K562 (cell line): ENCODE results near the gene FKBP8. TPM values are rescaled to one million over a fixed set of nuclear protein-coding genes. Genes with fewer than 3 reads are reported as not detected.

Experiments
- ATAC-seq: fragments of 200-7000 bp; cut with Tn5 transposase; 3 replicates; pipeline ENCODE4 v1.9.1; 2020; ENCODE audit warnings: moderate library complexity
- BruUV-seq: library from RNA; stranded (reverse); fragments of 400-500 nt; replicated peaks from 2 replicates; lab custom pipeline; 2021; lab: Mats Ljungman, UMichigan
- CTCF ChIA-PET: fragments of 300-600 bp; formaldehyde crosslinking; extraction: SDS; loops from one replicate; lab custom pipeline; 2021; ENCODE audit warnings: low intra/inter-chr PET ratio; lab: Yijun Ruan, JAX
- POLR2A ChIA-PET: fragments of 300-600, 350-650 bp; sonication (Branson Sonifier 250); formaldehyde crosslinking; extraction: SDS; loops from one replicate; lab custom pipeline; 2021; ENCODE audit warnings: antibody characterized with exemption, inconsistent platforms; lab: Yijun Ruan, JAX
- DNase-seq, 4 experiments: peaks; one replicate each; pipeline versions ENCODE4 v3.0.0 to v3.0.0-alpha.2; 2011 to 2018; ENCODE audit warnings: low spot score in 3 of 4, mixed read lengths in 3 of 4; ENCODE audit errors: extremely low read depth in 1 of 4
- FAIRE-seq: peaks from 2 replicates; lab custom pipeline; 2011; peaks lifted over from hg19 to GRCh38; lab: Jason Lieb, UNC
- H2AFZ ChIP-seq: 2 replicates; pipeline ENCODE4 v1.6.0; 2011; ENCODE audit warnings: low read depth, low read length, control low read depth, inconsistent platforms
- H3K27ac ChIP-seq: fragments of 200-600 bp; 3 replicates; pipeline ENCODE4 v1.8.0; 2011; ENCODE audit warnings: low read depth, mild to moderate bottlenecking, control low read depth, inconsistent platforms, low read length, moderate library complexity, mixed read lengths; ENCODE audit errors: extremely low read depth
- H3K27me3 ChIP-seq, 2 experiments: fragments of 300-600 bp in 1 of 2; 2 replicates in 1 of 2; 3 replicates in 1 of 2; pipeline versions ENCODE4 v1.6.0 to v1.8.0; 2011; ENCODE audit warnings: inconsistent platforms in 2 of 2, low read length in 2 of 2, mild to moderate bottlenecking in 1 of 2, mixed read lengths in 1 of 2, moderate library complexity in 1 of 2; ENCODE audit not compliant: control insufficient read depth in 2 of 2, insufficient read depth in 2 of 2
- H3K36me3 ChIP-seq: fragments of 300-600 bp; 3 replicates; pipeline ENCODE4 v1.8.0; 2011; ENCODE audit warnings: mild to moderate bottlenecking, low read length, inconsistent platforms; ENCODE audit not compliant: control insufficient read depth, insufficient read depth
- H3K4me1 ChIP-seq, 2 experiments: fragments of 200-600 bp in 1 of 2; replicated peaks in 1 of 2; 2 replicates in 1 of 2; 3 replicates in 1 of 2; pipeline versions ENCODE4 v1.5.1 to v1.8.0; 2011; ENCODE audit warnings: inconsistent platforms in 2 of 2, low read length in 2 of 2, mild to moderate bottlenecking in 1 of 2, mixed read lengths in 1 of 2, moderate library complexity in 1 of 2; ENCODE audit not compliant: control insufficient read depth in 2 of 2, insufficient read depth in 2 of 2
- H3K4me2 ChIP-seq: 2 replicates; pipeline ENCODE4 v1.6.1; 2011; ENCODE audit warnings: low read length, control low read depth, inconsistent platforms, mixed read lengths; ENCODE audit not compliant: insufficient read depth
- H3K4me3 ChIP-seq: fragments of 200-600 bp; sonication (generic), shearing (Covaris generic); 2 replicates; pipeline ENCODE4 v1.5.1; 2016; ENCODE audit warnings: control low read depth, inconsistent platforms
- H3K79me2 ChIP-seq: fragments of 200-600 bp; 3 replicates; pipeline ENCODE4 v1.8.0; 2011; ENCODE audit warnings: low read length, inconsistent platforms; ENCODE audit not compliant: control insufficient read depth, insufficient read depth
- H3K9ac ChIP-seq, 2 experiments: 2 replicates each; pipeline versions ENCODE4 v1.6.0 to v1.6.1; 2011; ENCODE audit warnings: low read depth in 2 of 2, low read length in 2 of 2, control low read depth in 1 of 2, inconsistent platforms in 1 of 2, mild to moderate bottlenecking in 1 of 2, mixed read lengths in 1 of 2; ENCODE audit not compliant: insufficient read depth in 1 of 2
- H3K9me1 ChIP-seq: one replicate; pipeline ENCODE4 v1.6.0; 2011; ENCODE audit warnings: inconsistent platforms, mild to moderate bottlenecking, low read length, moderate library complexity; ENCODE audit not compliant: control insufficient read depth, insufficient read depth
- H3K9me3 ChIP-seq: replicated peaks from 2 replicates; pipeline ENCODE4 v1.5.1; 2011; ENCODE audit warnings: low read depth, low read length, inconsistent platforms; ENCODE audit not compliant: control insufficient read depth, insufficient read depth
- H4K20me1 ChIP-seq: replicated peaks from 2 replicates; pipeline ENCODE4 v1.6.1; 2011; ENCODE audit warnings: low read length, inconsistent platforms, mixed read lengths; ENCODE audit not compliant: control insufficient read depth, insufficient read depth
- DMBX1 ChIP-seq: fragments of 250-450 bp; sonication (Bioruptor Pico); IDR thresholded peaks from 2 replicates; pipeline ENCODE4 v1.8.0; 2022; ENCODE audit warnings: inconsistent platforms, mild to moderate bottlenecking, moderate library complexity, borderline replicate concordance
- HDAC8 ChIP-seq: fragments of 450-650 bp; IDR thresholded peaks from 2 replicates; pipeline ENCODE4 v1.6.1; 2016; ENCODE audit warnings: mild to moderate bottlenecking, missing genetic modification characterization, moderate library complexity, missing compliant biosample characterization
- POLR2G ChIP-seq: fragments of 200-400 bp; formaldehyde crosslinking; IDR thresholded peaks from 2 replicates; pipeline ENCODE4 v1.6.1; 2017; ENCODE audit warnings: low read depth, mild to moderate bottlenecking, antibody characterized with exemption, low read length, moderate library complexity
- ZBTB1 ChIP-seq: sonication (generic); formaldehyde crosslinking; IDR thresholded peaks from 2 replicates; pipeline ENCODE4 v1.8.1; 2023; ENCODE audit warnings: missing genetic modification reagents, low read depth, mild to moderate bottlenecking, borderline replicate concordance
- WGBS: fragments of 100-300 bp; shearing (Covaris generic); methylation state at CpG from one replicate; pipeline ENCODE4 v1.1.6; 2016; ENCODE audit warnings: low coverage, mixed read lengths; ENCODE audit not compliant: insufficient coverage; ENCODE audit errors: missing lambda C conversion rate; 5-methylcytosine and 5-hydroxymethylcytosine counted together
- in situ Hi-C: fragments of 300-500 bp; cut with MboI; formaldehyde crosslinking; loops from 4 replicates; pipeline ENCODE4 v1.15.0; 2018; ENCODE audit warnings: inconsistent platforms, mixed read lengths
- intact Hi-C: fragments of 100-400 bp; cut with micrococcal nuclease; formaldehyde crosslinking; loops from 2 replicates; pipeline ENCODE4 v1.14.2; 2022
- polyA plus RNA-seq, 8 experiments: library from polyadenylated mRNA; depleted of rRNA in 4 of 8; stranded (reverse) in 5 of 8; unstranded in 3 of 8; fragments of >200 nt; fragmentation: Nextera tagmentation in 2 of 8; fragmentation: Illumina TruSeq in 1 of 8; extraction: Ambion mirVana in 2 of 8; extraction: Trizol in 1 of 8; gene quantifications; 2 replicates each; pipeline versions ENCODE4 v1.2.1 to v1.2.3, GENCODE V29; 2011 to 2014; ENCODE audit warnings: inconsistent platforms in 1 of 8, missing spikeins in 1 of 8
- total RNA-seq, 7 experiments: library from RNA; depleted of rRNA in 6 of 7; stranded (reverse); fragments of >200 nt in 6 of 7; fragmentation: Illumina TruSeq in 2 of 7; extraction: Trizol in 2 of 7; gene quantifications; 2 replicates each; pipeline versions ENCODE4 v1.2.1 to v1.2.3, GENCODE V29; 2011 to 2021; ENCODE audit warnings: low replicate concordance in 1 of 7
- TF ChIP-seq, protein P1 (sequence below): fragments of 200-400 bp; formaldehyde crosslinking; IDR thresholded peaks from 2 replicates; pipeline ENCODE4 v1.6.1; 2017; ENCODE audit warnings: mild to moderate bottlenecking, low read depth, low read length, moderate library complexity

FKBP8 gene
- total and polyA plus RNA-seq, 9 of the 15 experiments (the other 6 are each of a cell fraction or from before 2014, with no cell fraction given), result 0.46 to 236 (median 104) TPM

DNA sequence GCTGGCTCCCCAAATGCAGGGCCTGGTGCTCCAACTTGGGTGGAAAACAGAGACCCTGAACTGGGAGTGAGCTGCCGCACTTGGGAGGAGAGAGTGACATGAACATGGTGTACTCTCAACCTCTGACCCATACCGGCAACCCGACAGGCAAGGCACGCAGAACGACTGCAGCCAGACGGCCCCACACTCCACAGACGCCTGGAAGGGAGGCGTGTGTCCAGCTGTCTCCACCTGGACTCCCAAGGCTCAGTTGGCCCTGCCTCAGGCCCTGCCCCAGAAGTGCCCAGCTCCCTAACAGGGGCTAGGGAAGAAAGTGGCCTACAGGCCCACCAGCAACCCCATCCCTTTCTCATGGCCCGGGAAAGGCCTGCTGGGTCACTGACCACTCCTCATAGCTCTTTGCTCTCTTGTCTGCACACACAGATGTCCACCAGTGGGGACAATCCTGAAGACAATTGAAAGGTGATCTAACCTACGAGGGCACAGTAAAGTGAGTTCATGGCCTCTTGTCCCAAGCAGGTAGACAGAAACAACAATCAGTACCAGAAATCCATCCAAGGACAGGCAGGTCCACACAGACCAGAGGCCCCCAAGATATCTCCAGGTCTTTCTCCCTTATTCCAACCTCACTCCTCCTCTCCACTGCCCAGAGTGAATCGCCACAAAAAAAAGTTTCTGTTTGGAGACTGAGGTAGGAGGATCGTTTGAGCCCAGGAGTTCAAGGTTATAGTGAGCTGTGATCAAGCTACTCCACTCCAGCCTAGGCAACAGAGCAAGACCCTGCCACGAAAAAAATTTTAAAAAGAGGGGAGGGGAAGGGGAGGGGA lies 49.7 kb downstream of the FKBP8 start:
- DNase-seq (no peak), ATAC-seq (no peak), FAIRE-seq (no peak)
- H4K20me1 ChIP-seq, result peaks cover 68% of the 10 kb centered on the region
- in situ Hi-C loops (no loop called here), intact Hi-C loops (no loop called here)
- CTCF ChIA-PET, result no interaction called here
- no peak overlapping the region for H3K4me2 ChIP-seq
- peaks cover 89% of the 10 kb centered on the region for H3K79me2 ChIP-seq
- H2AFZ ChIP-seq, result no peak overlapping the region
- WGBS, result 73% methylated on average over 10 of the region's 13 CpGs
- H3K36me3 ChIP-seq, result no peaks in the 10 kb centered on the region
- H3K27ac ChIP-seq, result no peak overlapping the region
- TF ChIP-seq, protein P1, sequence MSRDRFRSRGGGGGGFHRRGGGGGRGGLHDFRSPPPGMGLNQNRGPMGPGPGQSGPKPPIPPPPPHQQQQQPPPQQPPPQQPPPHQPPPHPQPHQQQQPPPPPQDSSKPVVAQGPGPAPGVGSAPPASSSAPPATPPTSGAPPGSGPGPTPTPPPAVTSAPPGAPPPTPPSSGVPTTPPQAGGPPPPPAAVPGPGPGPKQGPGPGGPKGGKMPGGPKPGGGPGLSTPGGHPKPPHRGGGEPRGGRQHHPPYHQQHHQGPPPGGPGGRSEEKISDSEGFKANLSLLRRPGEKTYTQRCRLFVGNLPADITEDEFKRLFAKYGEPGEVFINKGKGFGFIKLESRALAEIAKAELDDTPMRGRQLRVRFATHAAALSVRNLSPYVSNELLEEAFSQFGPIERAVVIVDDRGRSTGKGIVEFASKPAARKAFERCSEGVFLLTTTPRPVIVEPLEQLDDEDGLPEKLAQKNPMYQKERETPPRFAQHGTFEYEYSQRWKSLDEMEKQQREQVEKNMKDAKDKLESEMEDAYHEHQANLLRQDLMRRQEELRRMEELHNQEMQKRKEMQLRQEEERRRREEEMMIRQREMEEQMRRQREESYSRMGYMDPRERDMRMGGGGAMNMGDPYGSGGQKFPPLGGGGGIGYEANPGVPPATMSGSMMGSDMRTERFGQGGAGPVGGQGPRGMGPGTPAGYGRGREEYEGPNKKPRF, result no peak
- TF ChIP-seq HDAC8 (tag) (no peak), ZBTB1 (CRISPR knock-in tag) (no peak), POLR2G (0 out of 2 replicates have a peak, but pooled peaks have one; percentile 6), DMBX1 (CRISPR knock-in tag) (no peak)
- H3K27me3 ChIP-seq, result no peaks in the 10 kb centered on the region
- no peaks in the 10 kb centered on the region for H3K9me3 ChIP-seq
- no peak overlapping the region for H3K4me3 ChIP-seq
- BruUV-seq, result no TSS peak
- peak overlapping the region in 1 of 2 experiments; percentile 71; a peak in 2 of 4 replicates for H3K9ac ChIP-seq
- H3K4me1 ChIP-seq, result peaks cover 21 to 56% of the 10 kb centered on the region in 2 experiments; a peak in 4 of 5 replicates
- POLR2A ChIA-PET, result interaction anchor here (0.6 to 2.6 kb wide), 9 partner anchors 9 to 96 kb away, joined by 3 to 13 read pairs (median 3); partner anchors contain the start of gene UBA52
- H3K9me1 ChIP-seq, result peaks cover 9% of the 10 kb centered on the region
